Measurements from ENCODE around the gene TMEM9B.

The TMEM9B gene

GRCh38 chr11:8930456-8931175 lies 33.6 kb downstream of the TMEM9B start:
- no peak for DNase-seq (ENCODE audit: low read depth in 3 of 3)

GRCh38 chr11:8928981-8929615 lies 35.1 kb downstream of the TMEM9B start:
- no peak for DNase-seq (ENCODE audit: low read depth in 3 of 3)

- DNase-seq (ENCODE audit: low read depth in 3 of 3), result no peak
Observed at GRCh38 chr11:8928205-8928604, 36.0 kb downstream of the TMEM9B start.

- no peak for DNase-seq (ENCODE audit: low read depth in 3 of 3)
Observed at GRCh38 chr11:8927233-8927632, 37.0 kb downstream of the TMEM9B start.

- no peak for DNase-seq (ENCODE audit: low read depth in 3 of 3)
Observed at GRCh38 chr11:8926236-8926635, 38.0 kb downstream of the TMEM9B start.

GRCh38 chr11:8925711-8926110 lies 38.5 kb downstream of the TMEM9B start:
- DNase-seq (ENCODE audit: low read depth in 3 of 3), result no peak

- no peak for DNase-seq (ENCODE audit: low read depth in 3 of 3)
Observed at GRCh38 chr11:8922691-8923090, 41.6 kb downstream of the TMEM9B start.

GRCh38 chr11:8917157-8917825 lies 47.0 kb downstream of the TMEM9B start:
- DNase-seq (ENCODE audit: low read depth in 3 of 3), result no peak

GRCh38 chr11:8914661-8915018 lies 49.6 kb downstream of the TMEM9B start:
- no peak for DNase-seq (ENCODE audit: low read depth in 3 of 3)

- peak in 1 of 3 experiments; percentile 22 for DNase-seq (ENCODE audit: low read depth in 3 of 3)
Observed at GRCh38 chr11:8913961-8914660, 50.1 kb downstream of the TMEM9B start.

GRCh38 chr11:8911029-8911823 lies 53.0 kb downstream of the TMEM9B start, which contains the start of gene AKIP1:
AKIP1 (plus strand) TSS chr11:8911189; CDS start chr11:8911450, 261 bp downstream.
- DNase-seq (ENCODE audit: low read depth in 3 of 3), result peak; percentile 55 to 69 (median 61)

- DNase-seq (ENCODE audit: low read depth in 3 of 3), result no peak
Observed at GRCh38 chr11:8910649-8911026, 53.6 kb downstream of the TMEM9B start.

- no peak for DNase-seq (ENCODE audit: low read depth in 3 of 3)
Observed at GRCh38 chr11:8908099-8908498, 56.1 kb downstream of the TMEM9B start.

- DNase-seq (ENCODE audit: low read depth in 3 of 3), result no peak
Observed at GRCh38 chr11:8907116-8907515, 57.1 kb downstream of the TMEM9B start.

GRCh38 chr11:8905528-8906165 lies 58.6 kb downstream of the TMEM9B start:
- DNase-seq (ENCODE audit: low read depth in 3 of 3), result no peak

GRCh38 chr11:8899119-8899753 lies 65.0 kb downstream of the TMEM9B start:
- DNase-seq (ENCODE audit: low read depth in 3 of 3), result no peak

All from stimulated activated CD4-positive, alpha-beta T cell treated with anti-CD3 and anti-CD28 coated beads, TNF-alpha, amount 100 ng/mL, for 4 hours (primary cell).